ENCODE results near the gene THSD4. TPM values are rescaled to one million over a fixed set of nuclear protein-coding genes. Genes with fewer than 3 reads are reported as not detected.
"Not testable (repeated sequence)": the region's sequence is repeated elsewhere in the genome, so short reads cannot be mapped to it uniquely, and the experiment has no call there.

The THSD4 gene
- polyA plus RNA-seq, 4 donors = 27.2 to 96.3 (median 39.5) TPM

DNA sequence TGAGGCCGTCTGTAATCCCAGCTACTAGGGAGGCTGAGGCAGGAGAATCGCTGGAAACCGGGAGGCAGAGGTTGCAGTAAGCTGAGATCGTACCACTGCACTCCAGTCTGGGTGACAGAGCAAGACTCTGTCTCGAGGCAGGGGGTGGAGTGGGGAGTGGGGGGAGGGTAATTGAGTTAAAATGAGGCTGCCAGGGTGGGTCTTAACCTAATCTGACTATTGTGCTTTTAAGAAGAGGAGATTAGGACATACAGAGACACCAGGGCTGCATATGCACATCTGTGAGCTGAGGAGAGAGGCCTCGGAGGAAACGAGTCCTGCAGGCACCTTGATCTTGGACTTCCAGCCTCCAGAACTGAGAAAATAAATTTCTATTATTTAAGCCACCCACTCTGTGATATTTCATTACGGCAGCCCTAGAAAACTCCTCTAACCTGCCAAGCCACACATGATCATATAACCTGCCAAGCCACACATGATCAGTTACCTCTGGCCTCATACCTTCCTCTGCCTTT lies 197.0 kb downstream of the THSD4 start:
- no peak for DNase-seq (ENCODE audit: low read depth in 4 of 4, low spot score in 3 of 4)

DNA sequence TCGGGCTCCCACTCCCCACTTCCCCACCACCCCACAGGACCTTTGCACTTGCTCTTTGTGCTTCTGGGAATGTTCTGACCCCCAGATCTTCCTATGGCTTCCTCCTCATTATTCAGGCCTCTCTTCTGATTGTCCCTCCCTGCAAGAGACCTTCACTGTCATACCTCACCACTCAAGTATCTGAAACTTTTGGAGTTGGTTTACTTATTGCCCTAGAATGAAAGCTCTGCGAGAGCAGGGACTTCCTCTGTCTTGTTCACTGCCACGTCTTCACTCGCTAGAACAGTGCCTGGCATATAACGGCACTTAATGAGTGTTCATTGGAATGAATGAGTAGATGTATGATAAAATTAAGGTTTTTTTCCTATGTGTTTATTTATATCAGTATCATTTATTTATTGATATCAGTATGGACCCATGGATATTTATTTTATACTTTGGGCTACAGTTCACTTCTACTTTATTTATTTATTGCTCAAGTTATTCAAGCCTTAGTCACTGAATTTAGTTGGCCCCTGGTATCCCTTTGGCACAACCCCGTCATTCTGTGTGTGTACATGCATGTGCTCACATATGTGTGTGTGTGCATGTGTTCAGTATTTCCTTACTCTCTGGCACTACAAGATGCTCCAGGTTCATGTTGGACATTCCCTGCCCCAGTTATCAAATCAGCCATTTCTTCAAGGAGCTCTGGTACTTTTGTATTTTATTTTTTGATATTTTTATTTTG lies 197.6 kb downstream of the THSD4 start:
- no peak for DNase-seq (ENCODE audit: low read depth in 4 of 4, low spot score in 3 of 4)

DNA sequence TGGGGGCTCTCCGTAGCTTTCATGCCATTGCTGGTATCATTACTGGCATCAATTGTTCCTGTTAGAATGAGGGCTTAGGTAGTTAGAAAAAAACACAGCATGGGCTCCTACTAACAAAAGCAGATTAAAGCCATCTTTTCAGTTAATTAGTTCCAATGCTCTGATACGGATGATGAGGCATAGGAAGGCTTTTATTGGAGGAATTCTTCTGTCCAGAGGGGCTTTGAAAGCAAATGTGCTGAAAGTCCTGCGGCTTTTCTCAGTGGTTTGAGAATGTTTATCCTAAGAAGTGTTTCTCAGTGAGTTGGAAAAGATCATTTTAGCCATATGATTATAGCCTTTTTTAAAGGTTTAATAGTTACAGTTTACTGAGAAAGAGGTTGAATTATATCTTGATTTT lies 198.5 kb downstream of the THSD4 start:
- no peak for DNase-seq (ENCODE audit: low read depth in 4 of 4, low spot score in 3 of 4)

- DNase-seq (ENCODE audit: low read depth in 4 of 4, low spot score in 3 of 4) = no peak
These were observed 199.8 kb downstream of the THSD4 start for GRCh38 chr15:71314956-71315537.

- no peak for DNase-seq (ENCODE audit: low read depth in 4 of 4, low spot score in 3 of 4)
These were observed 201.6 kb downstream of the THSD4 start for GRCh38 chr15:71316911-71317310.

- not testable (repeated sequence) for DNase-seq (ENCODE audit: low read depth in 4 of 4, low spot score in 3 of 4)
These were observed 204.2 kb downstream of the THSD4 start for GRCh38 chr15:71319424-71319823.

DNA sequence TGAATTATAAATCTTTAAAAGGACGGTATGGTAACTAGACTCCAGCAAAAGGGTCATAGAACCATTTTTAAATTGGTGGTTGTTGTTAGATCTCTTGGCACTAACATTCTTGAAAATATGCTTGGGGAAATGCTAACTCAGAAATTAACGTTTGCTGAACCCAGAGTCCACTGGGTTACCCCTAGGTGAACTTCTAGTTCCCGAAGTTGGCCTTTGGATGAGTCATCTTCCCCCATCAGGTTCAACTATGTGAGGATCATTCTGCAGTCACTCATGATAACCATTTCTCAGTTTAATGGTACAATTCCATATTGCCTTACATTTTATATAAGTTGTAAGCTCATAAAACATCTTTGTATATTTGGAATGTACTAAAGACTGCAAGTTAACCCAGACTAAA lies 204.7 kb downstream of the THSD4 start:
- DNase-seq (ENCODE audit: low read depth in 4 of 4, low spot score in 3 of 4) = no peak

GRCh38 chr15:71323082-71323481 lies 207.8 kb downstream of the THSD4 start:
- no peak for DNase-seq (ENCODE audit: low read depth in 4 of 4, low spot score in 3 of 4)

- DNase-seq (ENCODE audit: low read depth in 4 of 4, low spot score in 3 of 4) = no peak
These were observed 208.3 kb downstream of the THSD4 start for GRCh38 chr15:71323584-71323983.

- no peak for DNase-seq (ENCODE audit: low read depth in 4 of 4, low spot score in 3 of 4)
These were observed 210.2 kb downstream of the THSD4 start for GRCh38 chr15:71325481-71325880.

- peak in 2 of 4 donors; percentile 21 to 31 for DNase-seq (ENCODE audit: low read depth in 4 of 4, low spot score in 3 of 4)
These were observed 213.2 kb downstream of the THSD4 start for GRCh38 chr15:71328453-71328852.

DNA sequence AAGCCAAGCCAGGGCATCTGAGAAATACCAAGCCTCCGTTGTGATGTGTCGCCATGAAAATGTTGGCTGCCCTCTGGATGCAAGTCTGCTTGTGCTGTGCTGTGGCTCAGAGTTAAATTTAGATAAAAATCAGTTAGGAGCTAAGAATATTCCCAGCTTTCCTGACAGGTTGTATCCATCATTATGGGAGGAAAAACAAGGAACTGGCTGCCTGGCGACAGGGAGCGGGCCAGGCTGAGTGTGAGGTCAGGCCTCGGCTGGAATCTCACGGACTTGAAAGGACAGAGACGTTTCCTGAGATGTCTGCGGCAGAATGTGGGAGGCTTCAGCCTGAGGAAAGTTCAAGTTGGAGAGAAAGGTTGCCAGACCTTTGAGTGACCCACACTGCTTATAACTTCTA lies 213.8 kb downstream of the THSD4 start:
- peak in 2 of 4 donors; percentile 39 to 50 for DNase-seq (ENCODE audit: low read depth in 4 of 4, low spot score in 3 of 4)

DNA sequence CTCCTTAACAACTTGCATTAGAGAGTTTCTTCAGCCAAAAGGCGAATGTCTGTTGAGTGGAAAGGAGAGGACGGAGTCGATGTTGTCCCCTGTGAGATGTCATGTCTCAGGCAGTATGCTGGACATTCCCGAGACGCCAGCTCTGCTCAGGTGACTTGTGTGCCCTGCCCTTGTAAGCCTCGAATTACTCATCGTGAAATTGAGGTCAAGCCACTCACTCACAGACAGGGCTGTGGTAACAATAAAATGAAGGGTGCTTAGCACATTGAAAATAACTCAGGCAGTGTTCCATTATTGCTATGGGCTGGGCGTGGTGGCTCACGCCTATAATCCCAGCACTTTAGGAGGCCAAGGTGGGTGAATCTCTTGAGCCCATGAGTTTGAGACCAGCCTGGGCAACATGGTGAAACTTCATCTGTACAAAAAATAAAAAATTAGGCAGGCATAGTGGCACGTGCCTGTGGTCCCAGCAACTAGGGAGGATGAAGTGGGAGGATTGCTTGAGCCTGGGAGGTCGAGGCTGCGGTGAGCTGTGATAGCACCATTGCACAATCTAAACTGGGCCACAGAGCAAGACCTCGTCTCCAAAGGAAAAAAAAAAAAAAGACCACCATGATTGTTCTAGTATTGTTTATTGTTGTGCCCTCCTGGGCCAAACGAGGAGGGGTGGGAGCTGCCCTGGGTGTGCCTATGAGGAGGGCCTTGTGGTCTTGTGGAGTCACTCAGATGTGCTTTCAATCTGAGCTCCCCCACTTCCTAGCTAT lies 214.4 kb downstream of the THSD4 start:
- peak in 1 of 4 donors; percentile 14 for DNase-seq (ENCODE audit: low read depth in 4 of 4, low spot score in 3 of 4)

- no peak for DNase-seq (ENCODE audit: low read depth in 4 of 4, low spot score in 3 of 4)
These were observed 215.4 kb downstream of the THSD4 start for GRCh38 chr15:71330638-71331162.

- DNase-seq (ENCODE audit: low read depth in 4 of 4, low spot score in 3 of 4) = no peak
These were observed 215.9 kb downstream of the THSD4 start for GRCh38 chr15:71331173-71331572.

DNA sequence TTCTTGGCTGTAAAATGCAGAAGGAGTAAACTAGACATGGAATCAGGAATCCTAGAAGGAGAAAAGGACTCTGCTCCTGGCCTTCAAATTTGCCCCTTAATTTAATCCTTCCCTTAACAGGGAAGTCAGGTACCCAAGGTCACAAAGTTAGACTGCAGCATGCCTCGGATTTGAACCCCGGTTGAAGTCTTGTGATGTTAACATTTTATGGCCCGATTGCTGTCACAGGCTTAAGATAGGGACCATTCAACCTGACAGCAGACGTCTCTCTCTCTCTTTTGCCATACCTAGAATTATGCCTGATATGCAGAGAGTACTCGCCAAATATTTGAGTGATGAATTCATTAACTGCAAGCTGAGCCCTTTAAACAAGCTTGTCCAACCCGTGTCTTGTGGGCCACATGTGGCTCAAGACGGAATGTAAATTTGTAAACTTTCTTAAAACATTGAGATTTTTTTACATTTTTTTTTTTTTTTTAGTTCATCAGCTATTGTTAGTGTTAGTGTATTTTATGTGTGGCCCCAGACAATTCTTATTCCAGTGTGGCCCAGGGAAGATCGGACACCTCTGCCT lies 217.2 kb downstream of the THSD4 start:
- DNase-seq (ENCODE audit: low read depth in 4 of 4, low spot score in 3 of 4) = no peak

- no peak for DNase-seq (ENCODE audit: low read depth in 4 of 4, low spot score in 3 of 4)
These were observed 217.9 kb downstream of the THSD4 start for GRCh38 chr15:71333136-71333700.

DNA sequence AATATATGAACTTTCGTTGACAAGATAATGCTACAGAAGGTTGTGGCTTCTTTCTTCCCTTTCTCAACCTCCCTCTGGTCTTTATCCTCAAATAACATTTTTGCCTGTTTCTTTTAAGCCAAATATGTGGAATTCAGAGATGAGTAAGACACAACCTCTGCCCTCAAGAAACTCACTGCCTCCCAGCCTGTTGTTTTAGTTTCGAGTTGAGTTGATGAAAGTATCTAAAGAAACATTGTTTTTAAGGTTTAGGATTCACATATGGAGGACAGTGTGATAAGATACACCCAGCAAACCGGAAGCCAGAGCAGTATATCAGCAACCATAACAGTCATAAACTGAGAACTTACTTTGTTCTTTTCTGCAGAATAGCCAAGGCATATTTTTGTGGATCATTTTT lies 218.6 kb downstream of the THSD4 start:
- no peak for DNase-seq (ENCODE audit: low read depth in 4 of 4, low spot score in 3 of 4)

DNA sequence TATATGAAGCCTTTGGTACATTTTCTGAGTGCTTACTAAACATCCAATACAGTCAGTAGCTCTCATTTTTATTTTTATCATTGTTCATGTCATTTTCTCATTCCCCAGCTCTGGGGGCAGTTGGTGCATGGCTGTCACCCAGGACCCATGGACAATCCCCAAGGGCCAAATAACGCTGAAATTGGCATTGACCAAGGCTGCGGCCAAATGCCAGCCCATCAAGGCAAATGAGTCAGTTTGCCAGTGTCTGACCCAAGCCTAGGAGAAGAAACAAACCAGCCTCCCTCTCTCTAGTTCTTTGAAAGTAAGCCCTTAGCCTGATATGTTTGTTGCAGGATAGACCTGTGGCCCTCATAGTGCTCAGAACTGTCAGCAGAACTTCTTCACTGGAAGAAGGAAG lies 219.2 kb downstream of the THSD4 start:
- no peak for DNase-seq (ENCODE audit: low read depth in 4 of 4, low spot score in 3 of 4)

- no peak for DNase-seq (ENCODE audit: low read depth in 4 of 4, low spot score in 3 of 4)
These were observed 219.6 kb downstream of the THSD4 start for GRCh38 chr15:71334873-71335272.

GRCh38 chr15:71335591-71335990 lies 220.3 kb downstream of the THSD4 start:
- peak in 1 of 4 donors; percentile 16 for DNase-seq (ENCODE audit: low read depth in 4 of 4, low spot score in 3 of 4)
